ENCODE measurements around the gene TCHHL1. TPM values are rescaled to one million over a fixed set of nuclear protein-coding genes. Genes with fewer than 3 reads are reported as not detected.
"Not testable (repeated sequence)": the region's sequence is repeated elsewhere in the genome, so short reads cannot be mapped to it uniquely, and the experiment has no call there.

TCHHL1 gene
- total RNA-seq, 1 experiment from 2014 or later = not detected

GRCh38 chr1:152086760-152087159, 2.1 kb downstream of the TCHHL1 start:
- no peak for DNase-seq (ENCODE audit: low read depth)

GRCh38 chr1:152084853-152085252, 4.0 kb downstream of the TCHHL1 start:
- DNase-seq (ENCODE audit: low read depth) = no peak

DNA sequence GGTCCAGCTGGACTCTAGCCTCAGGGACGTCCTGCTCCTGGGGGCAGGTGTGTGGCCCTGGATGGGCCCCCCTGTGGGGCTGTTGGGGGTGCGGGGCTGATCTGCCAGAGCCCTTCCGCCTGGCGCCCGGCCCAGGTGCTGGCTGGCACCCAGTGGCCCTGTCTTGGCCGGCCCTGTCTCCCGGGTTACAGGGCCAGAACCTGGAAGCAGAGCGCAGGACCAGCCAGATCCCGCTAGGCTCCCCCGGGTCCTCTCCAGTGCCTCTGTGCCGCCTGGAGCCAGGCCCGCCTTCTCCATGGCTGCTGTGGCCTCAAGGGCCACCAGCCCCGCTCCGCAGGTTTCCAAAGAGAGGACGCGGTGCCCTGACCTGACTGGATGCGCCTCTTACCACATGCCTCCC, 7.8 kb downstream of the TCHHL1 start:
- DNase-seq (ENCODE audit: low read depth) = not testable (repeated sequence)

DNA sequence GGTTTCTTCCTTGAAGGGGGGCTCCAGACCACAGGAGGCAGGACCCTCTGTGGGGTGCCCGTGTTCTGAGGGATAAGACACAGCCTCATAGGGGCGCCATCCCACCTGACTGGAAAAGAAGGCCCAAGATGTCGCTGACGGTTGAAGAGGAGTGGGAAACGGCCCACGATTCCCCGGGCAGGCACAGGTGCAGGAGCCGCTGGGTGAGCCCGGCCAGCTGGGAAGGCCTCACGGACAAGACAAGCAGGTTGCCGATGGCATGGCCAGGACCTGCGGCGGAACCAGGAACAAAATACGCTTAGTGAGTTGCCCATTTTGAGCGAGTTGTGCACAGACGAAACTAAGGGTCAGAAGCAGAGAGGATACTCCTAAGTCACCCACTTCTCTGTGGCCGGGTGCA, 8.4 kb downstream of the TCHHL1 start:
- DNase-seq (ENCODE audit: low read depth) = not testable (repeated sequence)

DNA sequence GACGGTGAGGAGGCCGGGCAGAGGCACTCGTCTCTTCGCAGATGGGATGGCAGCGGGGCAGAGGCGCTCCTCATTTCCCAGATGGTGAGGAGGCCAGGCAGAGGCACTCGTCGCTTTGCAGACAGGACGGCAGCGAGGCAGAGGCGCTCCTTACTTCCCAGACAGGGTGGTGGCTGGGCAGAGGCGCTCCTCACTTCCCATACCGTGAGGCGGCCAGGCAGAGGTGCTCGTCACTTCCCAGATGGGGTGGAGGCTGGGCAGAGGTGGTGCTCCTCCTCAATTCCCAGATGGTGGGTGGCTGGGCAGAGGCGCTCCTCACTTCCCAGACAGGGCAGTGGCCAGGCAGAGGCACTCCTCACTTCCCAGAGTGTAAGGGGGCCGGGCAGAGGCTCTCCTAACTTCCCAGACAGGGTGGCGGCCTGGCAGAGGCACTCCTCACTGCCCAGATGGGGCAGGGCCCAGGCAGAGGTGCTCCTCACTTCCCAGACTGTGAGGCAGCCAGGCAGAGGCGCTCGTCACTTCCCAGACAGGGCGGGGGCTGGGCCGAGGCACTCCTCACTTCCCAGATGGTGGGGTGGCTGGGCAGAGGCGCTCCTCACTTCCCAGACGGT, 9.9 kb downstream of the TCHHL1 start:
- no peak for DNase-seq (ENCODE audit: low read depth)

DNA sequence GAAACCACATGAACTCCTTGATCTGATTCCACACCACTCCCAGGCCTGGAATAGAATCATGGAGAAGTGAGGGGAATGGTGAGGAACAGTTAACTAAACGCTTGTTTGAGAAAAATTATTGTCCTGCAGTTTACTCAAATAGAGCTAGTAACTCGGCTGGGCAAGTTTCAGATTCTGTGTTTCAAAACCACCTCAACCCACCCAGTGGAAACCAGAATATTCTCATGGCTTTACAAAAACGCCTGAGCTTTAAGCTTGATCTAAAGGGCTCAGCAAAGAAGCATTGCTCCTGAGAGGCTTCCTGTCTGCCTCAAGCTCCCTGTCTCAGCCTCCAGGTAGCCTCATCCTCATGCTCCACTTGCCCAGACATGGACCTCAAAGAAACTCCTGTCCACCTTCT, 16.6 kb downstream of the TCHHL1 start:
- DNase-seq (ENCODE audit: low read depth) = no peak

- no peak for DNase-seq (ENCODE audit: low read depth)
These were observed 17.7 kb downstream of the TCHHL1 start for GRCh38 chr1:152071123-152071522.

- no peak for DNase-seq (ENCODE audit: low read depth)
These were observed 20.9 kb downstream of the TCHHL1 start for GRCh38 chr1:152067929-152068328.

DNA sequence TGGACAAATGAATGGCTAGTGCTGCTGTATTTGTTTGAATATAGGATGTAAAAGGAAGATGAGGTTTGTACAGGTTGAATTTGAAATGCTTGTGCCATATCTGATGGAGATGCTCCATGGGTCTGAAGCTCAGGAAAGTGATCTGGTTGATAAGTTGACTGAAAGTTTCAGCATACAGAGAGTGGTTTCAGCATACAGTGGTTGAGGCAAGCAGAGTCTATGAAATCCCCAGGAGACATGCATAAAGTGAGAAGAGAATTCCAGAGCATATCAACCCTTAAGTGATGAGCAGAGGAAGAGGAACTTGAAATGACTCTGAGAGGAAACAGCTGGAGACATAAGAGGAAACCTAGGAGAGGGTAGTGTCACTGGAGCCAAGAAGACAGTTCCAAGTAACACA, 21.7 kb downstream of the TCHHL1 start:
- DNase-seq (ENCODE audit: low read depth) = no peak

GRCh38 chr1:152061952-152062351, 26.9 kb downstream of the TCHHL1 start:
- peak; percentile 32 for DNase-seq (ENCODE audit: low read depth)

GRCh38 chr1:152053375-152053774, 35.5 kb downstream of the TCHHL1 start:
- DNase-seq (ENCODE audit: low read depth) = no peak

DNA sequence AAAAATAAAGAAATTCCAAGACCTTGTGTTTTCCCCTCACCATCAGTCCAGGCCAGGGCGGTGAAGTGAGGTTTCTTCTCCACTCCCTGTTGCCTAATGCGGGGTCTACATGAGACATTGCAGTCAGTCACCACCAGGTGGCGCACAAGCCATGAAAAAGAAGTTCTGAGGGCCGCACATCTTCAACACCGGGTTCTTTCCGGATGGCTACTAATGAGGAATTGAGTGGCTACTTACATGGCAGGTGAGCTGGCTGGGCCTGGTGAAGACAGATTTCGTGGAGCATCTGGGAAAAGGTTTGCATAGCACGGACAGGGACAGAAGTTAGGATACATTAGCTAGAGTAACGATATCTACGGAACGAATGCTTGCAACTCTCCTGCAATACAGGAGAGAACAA, 36.3 kb downstream of the TCHHL1 start:
- DNase-seq (ENCODE audit: low read depth) = peak; percentile 70

GRCh38 chr1:152050886-152051675, 37.8 kb downstream of the TCHHL1 start:
- no peak for DNase-seq (ENCODE audit: low read depth)

DNA sequence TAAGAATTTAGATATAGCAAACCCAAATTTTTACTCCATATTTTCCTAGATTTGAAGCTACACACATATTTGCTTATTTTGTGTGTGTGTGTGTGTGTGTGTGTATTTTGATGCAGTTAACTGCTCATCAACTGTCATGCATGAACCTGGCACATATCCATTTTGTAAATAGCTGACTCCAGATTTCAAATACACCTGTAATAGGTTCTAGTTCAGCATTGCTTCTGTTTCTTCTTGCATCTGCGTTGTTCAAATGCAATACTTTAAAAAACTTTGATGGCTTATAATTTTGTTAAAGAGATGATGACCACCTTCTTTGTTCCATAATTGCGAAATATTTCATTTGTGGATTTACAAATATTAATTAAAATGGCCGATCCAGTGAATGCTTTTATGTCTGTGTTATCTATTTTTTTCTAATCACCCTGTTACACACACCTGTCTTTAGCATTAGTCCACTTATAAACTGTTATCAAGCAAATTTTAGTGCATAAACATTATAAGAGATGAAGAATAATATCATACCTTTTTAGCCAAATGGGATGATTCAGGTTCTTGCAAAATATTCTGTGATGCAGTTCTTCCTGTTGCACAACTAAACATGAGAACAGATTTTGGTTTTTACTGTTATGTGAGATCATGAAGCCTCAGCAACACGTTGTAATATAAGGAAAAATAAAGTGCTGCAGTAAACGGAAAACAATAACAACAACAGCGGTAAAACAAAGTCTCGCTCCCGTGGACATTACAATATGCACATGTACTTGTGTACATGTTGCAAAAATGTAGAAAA, 39.4 kb downstream of the TCHHL1 start:
- DNase-seq (ENCODE audit: low read depth) = no peak

DNA sequence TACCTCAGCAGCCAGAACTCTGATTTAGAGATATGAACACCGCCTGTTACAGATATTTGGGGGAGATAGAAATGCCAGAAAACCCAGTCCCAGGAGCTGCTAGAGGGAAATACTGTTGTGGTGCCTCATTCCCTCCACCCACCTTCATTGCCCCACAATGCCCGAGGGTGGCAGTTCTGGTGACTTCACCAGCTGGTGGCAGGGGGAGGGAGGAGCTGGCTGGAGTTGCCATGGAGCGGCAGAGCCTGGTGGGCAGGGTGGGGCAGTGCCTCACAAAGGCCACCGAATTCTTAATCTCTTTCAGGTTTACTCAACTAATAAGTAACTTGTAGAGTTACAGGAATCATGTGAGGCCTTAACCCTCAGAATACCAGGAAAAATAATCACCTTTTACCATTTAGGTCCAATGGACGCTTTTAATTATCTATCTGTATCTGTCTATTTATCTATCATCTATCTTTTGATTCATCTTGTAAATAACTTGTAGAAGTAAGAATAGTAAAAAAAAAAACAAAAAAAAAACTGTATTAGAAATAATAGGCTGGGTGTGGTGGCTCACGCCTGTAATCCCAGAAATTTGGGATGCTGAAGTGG, 40.4 kb downstream of the TCHHL1 start:
- no peak for DNase-seq (ENCODE audit: low read depth)

GRCh38 chr1:152047730-152048415, 41.0 kb downstream of the TCHHL1 start:
- peak; percentile 100 for DNase-seq (ENCODE audit: low read depth)

DNA sequence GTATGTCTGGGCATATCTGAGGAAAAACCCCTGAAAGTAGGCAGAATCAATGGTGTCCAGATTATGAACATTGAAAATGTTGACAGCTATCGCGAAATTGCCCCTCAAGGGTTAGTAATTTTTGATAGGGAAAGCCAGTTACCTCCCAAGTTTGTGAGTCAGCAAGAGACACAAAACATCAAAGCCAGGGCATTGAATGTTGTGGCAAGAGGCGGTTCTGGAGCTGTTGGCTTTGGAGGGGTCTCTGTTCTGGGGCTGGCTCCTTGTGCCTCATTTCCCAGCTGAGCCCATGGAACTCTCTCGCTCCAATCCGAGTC, 41.5 kb downstream of the TCHHL1 start:
- DNase-seq (ENCODE audit: low read depth) = no peak

- DNase-seq (ENCODE audit: low read depth) = no peak
These were observed 44.5 kb downstream of the TCHHL1 start for GRCh38 chr1:152044386-152044785.

- no peak for DNase-seq (ENCODE audit: low read depth)
These were observed 45.0 kb downstream of the TCHHL1 start for GRCh38 chr1:152043870-152044269.

DNA sequence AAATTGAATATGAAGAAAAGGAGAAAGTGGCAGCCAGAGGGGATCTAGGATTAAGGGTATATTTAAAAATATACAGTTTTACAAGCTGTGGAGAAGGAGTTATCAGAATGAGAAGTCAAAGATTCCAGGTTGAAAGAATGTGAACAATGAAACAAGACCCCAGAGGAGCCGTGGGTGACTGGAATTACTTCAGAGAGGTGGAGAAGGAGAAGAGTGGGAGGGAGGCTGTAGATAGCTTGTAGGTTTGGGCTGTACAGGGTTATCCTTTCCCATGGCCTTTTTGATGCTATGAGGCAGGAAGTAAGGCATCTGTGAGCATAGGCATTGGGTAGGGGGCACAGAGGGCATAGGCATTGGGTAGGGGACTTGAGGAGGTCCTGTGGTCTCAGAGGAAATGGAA, 46.8 kb downstream of the TCHHL1 start:
- no peak for DNase-seq (ENCODE audit: low read depth)

DNA sequence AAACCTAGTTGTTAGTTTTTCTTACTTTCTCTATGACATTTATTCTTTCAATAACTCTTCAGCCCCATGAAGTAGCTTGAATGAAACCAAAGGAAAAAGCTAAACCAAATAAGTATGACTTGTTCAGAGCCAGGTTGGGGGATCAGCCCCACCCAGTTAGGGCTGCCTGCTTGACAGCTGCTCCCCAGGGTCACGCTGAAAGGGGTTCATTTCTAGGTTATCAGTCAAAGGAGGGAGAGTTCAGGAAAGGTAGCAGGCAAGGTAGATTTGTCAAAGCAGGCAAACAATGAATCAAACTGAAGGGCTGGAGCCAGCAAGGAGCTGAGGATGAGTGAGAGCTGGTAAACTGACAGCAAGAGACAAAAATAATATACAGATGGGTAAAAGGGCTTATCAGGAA, 49.0 kb downstream of the TCHHL1 start:
- DNase-seq (ENCODE audit: low read depth) = no peak

- DNase-seq (ENCODE audit: low read depth) = no peak
These were observed 49.4 kb downstream of the TCHHL1 start for GRCh38 chr1:152039461-152039860.
